Measurements from ENCODE around the gene CDCP2.
"Not testable (repeated sequence)": the region's sequence is repeated elsewhere in the genome, so short reads cannot be mapped to it uniquely, and the experiment has no call there.

GRCh38 chr1:54094730-54095105, 58.1 kb downstream of the CDCP2 start:
- TF ChIP-seq, protein P1, sequence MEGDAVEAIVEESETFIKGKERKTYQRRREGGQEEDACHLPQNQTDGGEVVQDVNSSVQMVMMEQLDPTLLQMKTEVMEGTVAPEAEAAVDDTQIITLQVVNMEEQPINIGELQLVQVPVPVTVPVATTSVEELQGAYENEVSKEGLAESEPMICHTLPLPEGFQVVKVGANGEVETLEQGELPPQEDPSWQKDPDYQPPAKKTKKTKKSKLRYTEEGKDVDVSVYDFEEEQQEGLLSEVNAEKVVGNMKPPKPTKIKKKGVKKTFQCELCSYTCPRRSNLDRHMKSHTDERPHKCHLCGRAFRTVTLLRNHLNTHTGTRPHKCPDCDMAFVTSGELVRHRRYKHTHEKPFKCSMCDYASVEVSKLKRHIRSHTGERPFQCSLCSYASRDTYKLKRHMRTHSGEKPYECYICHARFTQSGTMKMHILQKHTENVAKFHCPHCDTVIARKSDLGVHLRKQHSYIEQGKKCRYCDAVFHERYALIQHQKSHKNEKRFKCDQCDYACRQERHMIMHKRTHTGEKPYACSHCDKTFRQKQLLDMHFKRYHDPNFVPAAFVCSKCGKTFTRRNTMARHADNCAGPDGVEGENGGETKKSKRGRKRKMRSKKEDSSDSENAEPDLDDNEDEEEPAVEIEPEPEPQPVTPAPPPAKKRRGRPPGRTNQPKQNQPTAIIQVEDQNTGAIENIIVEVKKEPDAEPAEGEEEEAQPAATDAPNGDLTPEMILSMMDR (IDR thresholded peaks at IDR 0.05; ENCODE audit: insufficient read depth, low read depth, low read length), result not testable (repeated sequence)
- TF ChIP-seq EZH2 (IDR thresholded peaks at IDR 0.05; ENCODE audit: insufficient read depth, low read length), result not testable (repeated sequence)
